ENCODE results near the gene KRTAP10-6.

Gene KRTAP10-6

GRCh38 chr21:44583800-44584147, 8.5 kb downstream of the KRTAP10-6 start:
- TF ChIP-seq ISL1 (CRISPR knock-in tag; IDR thresholded peaks at IDR 0.05), result no peak
- TF ChIP-seq ZFP30 (CRISPR knock-in tag; IDR thresholded peaks at IDR 0.05), result no peak
- no peak for TF ChIP-seq ZC3H10 (CRISPR knock-in tag; IDR thresholded peaks at IDR 0.05)
- TF ChIP-seq CSRNP3 (CRISPR knock-in tag; IDR thresholded peaks at IDR 0.05), result no peak
- TF ChIP-seq TSHZ2 (CRISPR knock-in tag; IDR thresholded peaks at IDR 0.05), result no peak
- TF ChIP-seq ARNTL (CRISPR knock-in tag; IDR thresholded peaks at IDR 0.05; ENCODE audit: borderline replicate concordance, low read depth), result no peak
- no peak for TF ChIP-seq TOX (CRISPR knock-in tag; IDR thresholded peaks at IDR 0.05; ENCODE audit: borderline replicate concordance)
- no peak for TF ChIP-seq ZNF8 (CRISPR knock-in tag; IDR thresholded peaks at IDR 0.05)
- no peak for TF ChIP-seq PPARA (CRISPR knock-in tag; IDR thresholded peaks at IDR 0.05; ENCODE audit: borderline replicate concordance)
- no peak for TF ChIP-seq ZNF565 (CRISPR knock-in tag; conservative IDR thresholded peaks at IDR 0.05; ENCODE audit: low read depth)
- TF ChIP-seq GLIS3 (CRISPR knock-in tag; IDR thresholded peaks at IDR 0.05), result no peak
- TF ChIP-seq BACH2 (CRISPR knock-in tag; IDR thresholded peaks at IDR 0.05; ENCODE audit: borderline replicate concordance), result no peak
- TF ChIP-seq ESRRG (CRISPR knock-in tag; IDR thresholded peaks at IDR 0.05), result no peak
- TF ChIP-seq OSR1 (CRISPR knock-in tag; IDR thresholded peaks at IDR 0.05), result no peak
- no peak for ATAC-seq

- TF ChIP-seq SNAI2 (CRISPR knock-in tag; IDR thresholded peaks at IDR 0.05) (no peak), OSR1 (CRISPR knock-in tag; IDR thresholded peaks at IDR 0.05) (no peak), ZNF70 (CRISPR knock-in tag; IDR thresholded peaks at IDR 0.05) (no peak), ZC3H10 (CRISPR knock-in tag; IDR thresholded peaks at IDR 0.05) (no peak), TOX (CRISPR knock-in tag; IDR thresholded peaks at IDR 0.05; ENCODE audit: borderline replicate concordance) (no peak), RARB (CRISPR knock-in tag; IDR thresholded peaks at IDR 0.05) (no peak), POU6F1 (CRISPR knock-in tag; IDR thresholded peaks at IDR 0.05; ENCODE audit: borderline replicate concordance, low read depth) (no peak), ISL1 (CRISPR knock-in tag; IDR thresholded peaks at IDR 0.05) (no peak), CREB5 (CRISPR knock-in tag; IDR thresholded peaks at IDR 0.05; ENCODE audit: low read depth) (no peak), ZFP30 (CRISPR knock-in tag; IDR thresholded peaks at IDR 0.05) (no peak), TSHZ2 (CRISPR knock-in tag; IDR thresholded peaks at IDR 0.05) (no peak), PATZ1 (CRISPR knock-in tag; IDR thresholded peaks at IDR 0.05; ENCODE audit: borderline replicate concordance) (no peak)
- ATAC-seq, result no peak
Measured at GRCh38 chr21:44583089-44583799, 9.1 kb downstream of the KRTAP10-6 start.
